Measurements from ENCODE around the gene ERICH6. TPM values are rescaled to one million over a fixed set of nuclear protein-coding genes. Genes with fewer than 3 reads are reported as not detected.

Gene ERICH6
- total and polyA plus RNA-seq, 2 experiments from 2014 or later: 0.32 TPM; not detected in 1

DNA sequence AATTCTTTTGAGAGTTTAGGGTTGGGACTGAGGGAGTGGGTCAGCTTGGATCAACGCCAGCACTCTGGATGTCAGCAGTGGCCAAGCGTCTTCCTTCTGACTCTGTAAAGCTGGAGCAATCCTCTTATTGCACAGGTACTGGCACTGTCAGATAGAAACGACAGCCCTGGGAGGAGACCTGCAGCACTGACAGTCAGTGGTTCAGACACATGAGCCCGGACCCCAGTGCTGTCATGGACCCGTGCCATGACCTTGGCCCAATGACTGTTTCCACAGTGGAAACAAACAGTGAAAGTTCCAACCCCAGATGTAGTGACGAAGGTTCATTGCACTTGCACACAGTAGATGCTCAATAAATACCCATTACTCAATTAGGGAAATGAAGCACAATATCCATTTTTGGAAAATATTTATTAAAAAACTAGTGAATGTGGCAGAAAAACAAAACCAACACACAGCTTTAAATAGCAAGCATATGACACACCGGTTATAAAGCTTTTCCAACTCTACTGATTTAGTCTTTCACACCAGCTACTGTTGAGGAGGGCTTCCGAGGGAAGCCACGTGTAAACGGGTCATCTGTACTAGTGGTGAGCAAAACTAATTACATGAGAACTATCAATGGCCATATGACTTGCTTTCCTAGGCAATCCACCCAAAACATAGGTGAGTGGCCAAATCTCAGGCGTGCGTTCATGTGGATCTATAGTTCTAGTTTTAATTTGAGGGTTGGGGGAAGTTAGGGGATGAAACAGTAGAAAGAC is 37.2 kb upstream of the ERICH6 start:
- no peak overlapping the region for H3K4me2 ChIP-seq
- H3K27me3 ChIP-seq (ENCODE audit: insufficient read depth): no peaks in the 10 kb centered on the region
- no peaks in the 10 kb centered on the region for H3K36me3 Mint-ChIP-seq (ENCODE audit: low read depth)
- H2AFZ ChIP-seq: no peak overlapping the region
- H3K9me3 Mint-ChIP-seq: no peaks in the 10 kb centered on the region
- H3F3A ChIP-seq (replicated peaks; ENCODE audit: low read depth): no peaks in the 10 kb centered on the region
- no peak overlapping the region for H3K27ac Mint-ChIP-seq
- DNase-seq (ENCODE audit: low spot score): no peak
- H4K20me1 ChIP-seq (replicated peaks; ENCODE audit: insufficient read depth): no peaks in the 10 kb centered on the region
- no peaks in the 10 kb centered on the region for H3K27me3 Mint-ChIP-seq (ENCODE audit: insufficient read depth, low read depth, poor library complexity)
- H3K36me3 ChIP-seq (ENCODE audit: insufficient read depth): no peaks in the 10 kb centered on the region
- H3K79me2 ChIP-seq (replicated peaks; ENCODE audit: insufficient read depth): no peaks in the 10 kb centered on the region; the same call in 1 of the 2 replicates
- no peak overlapping the region for H3K4me3 Mint-ChIP-seq
- TF ChIP-seq, protein P1, sequence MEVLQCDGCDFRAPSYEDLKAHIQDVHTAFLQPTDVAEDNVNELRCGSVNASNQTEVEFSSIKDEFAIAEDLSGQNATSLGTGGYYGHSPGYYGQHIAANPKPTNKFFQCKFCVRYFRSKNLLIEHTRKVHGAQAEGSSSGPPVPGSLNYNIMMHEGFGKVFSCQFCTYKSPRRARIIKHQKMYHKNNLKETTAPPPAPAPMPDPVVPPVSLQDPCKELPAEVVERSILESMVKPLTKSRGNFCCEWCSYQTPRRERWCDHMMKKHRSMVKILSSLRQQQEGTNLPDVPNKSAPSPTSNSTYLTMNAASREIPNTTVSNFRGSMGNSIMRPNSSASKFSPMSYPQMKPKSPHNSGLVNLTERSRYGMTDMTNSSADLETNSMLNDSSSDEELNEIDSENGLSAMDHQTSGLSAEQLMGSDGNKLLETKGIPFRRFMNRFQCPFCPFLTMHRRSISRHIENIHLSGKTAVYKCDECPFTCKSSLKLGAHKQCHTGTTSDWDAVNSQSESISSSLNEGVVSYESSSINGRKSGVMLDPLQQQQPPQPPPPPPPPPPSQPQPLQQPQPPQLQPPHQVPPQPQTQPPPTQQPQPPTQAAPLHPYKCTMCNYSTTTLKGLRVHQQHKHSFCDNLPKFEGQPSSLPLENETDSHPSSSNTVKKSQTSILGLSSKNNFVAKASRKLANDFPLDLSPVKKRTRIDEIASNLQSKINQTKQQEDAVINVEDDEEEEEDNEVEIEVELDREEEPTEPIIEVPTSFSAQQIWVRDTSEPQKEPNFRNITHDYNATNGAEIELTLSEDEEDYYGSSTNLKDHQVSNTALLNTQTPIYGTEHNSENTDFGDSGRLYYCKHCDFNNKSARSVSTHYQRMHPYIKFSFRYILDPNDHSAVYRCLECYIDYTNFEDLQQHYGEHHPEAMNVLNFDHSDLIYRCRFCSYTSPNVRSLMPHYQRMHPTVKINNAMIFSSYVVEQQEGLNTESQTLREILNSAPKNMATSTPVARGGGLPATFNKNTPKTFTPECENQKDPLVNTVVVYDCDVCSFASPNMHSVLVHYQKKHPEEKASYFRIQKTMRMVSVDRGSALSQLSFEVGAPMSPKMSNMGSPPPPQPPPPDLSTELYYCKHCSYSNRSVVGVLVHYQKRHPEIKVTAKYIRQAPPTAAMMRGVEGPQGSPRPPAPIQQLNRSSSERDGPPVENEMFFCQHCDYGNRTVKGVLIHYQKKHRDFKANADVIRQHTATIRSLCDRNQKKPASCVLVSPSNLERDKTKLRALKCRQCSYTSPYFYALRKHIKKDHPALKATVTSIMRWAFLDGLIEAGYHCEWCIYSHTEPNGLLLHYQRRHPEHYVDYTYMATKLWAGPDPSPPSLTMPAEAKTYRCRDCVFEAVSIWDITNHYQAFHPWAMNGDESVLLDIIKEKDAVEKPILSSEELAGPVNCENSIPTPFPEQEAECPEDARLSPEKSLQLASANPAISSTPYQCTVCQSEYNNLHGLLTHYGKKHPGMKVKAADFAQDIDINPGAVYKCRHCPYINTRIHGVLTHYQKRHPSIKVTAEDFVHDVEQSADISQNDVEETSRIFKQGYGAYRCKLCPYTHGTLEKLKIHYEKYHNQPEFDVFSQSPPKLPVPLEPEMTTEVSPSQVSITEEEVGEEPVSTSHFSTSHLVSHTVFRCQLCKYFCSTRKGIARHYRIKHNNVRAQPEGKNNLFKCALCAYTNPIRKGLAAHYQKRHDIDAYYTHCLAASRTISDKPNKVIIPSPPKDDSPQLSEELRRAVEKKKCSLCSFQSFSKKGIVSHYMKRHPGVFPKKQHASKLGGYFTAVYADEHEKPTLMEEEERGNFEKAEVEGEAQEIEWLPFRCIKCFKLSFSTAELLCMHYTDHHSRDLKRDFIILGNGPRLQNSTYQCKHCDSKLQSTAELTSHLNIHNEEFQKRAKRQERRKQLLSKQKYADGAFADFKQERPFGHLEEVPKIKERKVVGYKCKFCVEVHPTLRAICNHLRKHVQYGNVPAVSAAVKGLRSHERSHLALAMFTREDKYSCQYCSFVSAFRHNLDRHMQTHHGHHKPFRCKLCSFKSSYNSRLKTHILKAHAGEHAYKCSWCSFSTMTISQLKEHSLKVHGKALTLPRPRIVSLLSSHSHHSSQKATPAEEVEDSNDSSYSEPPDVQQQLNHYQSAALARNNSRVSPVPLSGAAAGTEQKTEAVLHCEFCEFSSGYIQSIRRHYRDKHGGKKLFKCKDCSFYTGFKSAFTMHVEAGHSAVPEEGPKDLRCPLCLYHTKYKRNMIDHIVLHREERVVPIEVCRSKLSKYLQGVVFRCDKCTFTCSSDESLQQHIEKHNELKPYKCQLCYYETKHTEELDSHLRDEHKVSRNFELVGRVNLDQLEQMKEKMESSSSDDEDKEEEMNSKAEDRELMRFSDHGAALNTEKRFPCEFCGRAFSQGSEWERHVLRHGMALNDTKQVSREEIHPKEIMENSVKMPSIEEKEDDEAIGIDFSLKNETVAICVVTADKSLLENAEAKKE (CRISPR knock-in tag; IDR thresholded peaks at IDR 0.05): no peak
- no peak for TF ChIP-seq EZH2 (IDR thresholded peaks at IDR 0.05; ENCODE audit: low read depth, unreplicated experiment)
- no peak for TF ChIP-seq JUNB (IDR thresholded peaks at IDR 0.05; ENCODE audit: unreplicated experiment)
- TF ChIP-seq REST (IDR thresholded peaks at IDR 0.05; ENCODE audit: unreplicated experiment): no peak
- TF ChIP-seq EZH2phosphoT487 (IDR thresholded peaks at IDR 0.05; ENCODE audit: unreplicated experiment): no peak
- TF ChIP-seq ZNF114 (CRISPR knock-in tag; IDR thresholded peaks at IDR 0.05): no peak
- no peak for TF ChIP-seq NANOG (IDR thresholded peaks at IDR 0.05; ENCODE audit: borderline replicate concordance)
- peaks cover 17% of the 10 kb centered on the region; the same call in 2 of the 3 replicates for H3K4me1 Mint-ChIP-seq
- H3K9me2 ChIP-seq (ENCODE audit: insufficient read depth): no peaks in the 10 kb centered on the region
- peaks cover 8% of the 10 kb centered on the region; the same call in 1 of the 2 replicates for H3K4me1 ChIP-seq (ENCODE audit: insufficient read depth)
- no peak overlapping the region for H3K4me3 ChIP-seq
- no peak overlapping the region for H3K27ac ChIP-seq (ENCODE audit: low read depth)
- ATAC-seq: no peak
